ENCODE data around the gene WRAP53. TPM values are rescaled to one million over a fixed set of nuclear protein-coding genes. Genes with fewer than 3 reads are reported as not detected.

Gene WRAP53
- total RNA-seq, 1 donor from 2014 or later, result 19.5 TPM

- Mint-ChIP-seq H3K27me3 (ENCODE audit: unreplicated experiment) (peaks cover 7% of the 10 kb centered on the region), H3K36me3 (ENCODE audit: unreplicated experiment) (no peaks in the 10 kb centered on the region), H3K27ac (ENCODE audit: unreplicated experiment) (no peak overlapping the region), H3K9me3 (ENCODE audit: unreplicated experiment) (peaks cover 5% of the 10 kb centered on the region), H3K4me1 (ENCODE audit: low read depth, unreplicated experiment) (no peaks in the 10 kb centered on the region), H3K4me3 (ENCODE audit: unreplicated experiment) (no peak overlapping the region)
- no peak for TF ChIP-seq CTCF (IDR thresholded peaks at IDR 0.05; ENCODE audit: partially characterized antibody, unreplicated experiment)
- DNase-seq, result no peak
These were observed 44.8 kb downstream of the WRAP53 start for GRCh38 chr17:7732981-7733539.

GRCh38 chr17:7737601-7738000 lies 49.3 kb downstream of the WRAP53 start:
- H3K9me3 Mint-ChIP-seq (ENCODE audit: unreplicated experiment), result peaks cover 8% of the 10 kb centered on the region
- no peak for TF ChIP-seq CTCF (IDR thresholded peaks at IDR 0.05; ENCODE audit: partially characterized antibody, unreplicated experiment)
- H3K4me3 Mint-ChIP-seq (ENCODE audit: unreplicated experiment), result no peak overlapping the region
- no peak for DNase-seq
- H3K36me3 Mint-ChIP-seq (ENCODE audit: unreplicated experiment), result no peaks in the 10 kb centered on the region
- no peaks in the 10 kb centered on the region for H3K4me1 Mint-ChIP-seq (ENCODE audit: low read depth, unreplicated experiment)
- H3K27me3 Mint-ChIP-seq (ENCODE audit: unreplicated experiment), result peaks cover 9% of the 10 kb centered on the region
- no peak overlapping the region for H3K27ac Mint-ChIP-seq (ENCODE audit: unreplicated experiment)

- Mint-ChIP-seq H3K4me3 (ENCODE audit: unreplicated experiment) (no peak overlapping the region), H3K9me3 (ENCODE audit: unreplicated experiment) (peaks cover 11% of the 10 kb centered on the region), H3K36me3 (ENCODE audit: unreplicated experiment) (no peaks in the 10 kb centered on the region), H3K27me3 (ENCODE audit: unreplicated experiment) (peaks cover 9% of the 10 kb centered on the region), H3K4me1 (ENCODE audit: low read depth, unreplicated experiment) (no peaks in the 10 kb centered on the region), H3K27ac (ENCODE audit: unreplicated experiment) (no peak overlapping the region)
- DNase-seq, result no peak
- TF ChIP-seq CTCF (IDR thresholded peaks at IDR 0.05; ENCODE audit: partially characterized antibody, unreplicated experiment), result no peak
These were observed 51.5 kb downstream of the WRAP53 start for GRCh38 chr17:7739746-7740145.

GRCh38 chr17:7740481-7741001 lies 52.3 kb downstream of the WRAP53 start:
- H3K4me1 Mint-ChIP-seq (ENCODE audit: low read depth, unreplicated experiment), result no peaks in the 10 kb centered on the region
- no peak for TF ChIP-seq CTCF (IDR thresholded peaks at IDR 0.05; ENCODE audit: partially characterized antibody, unreplicated experiment)
- H3K27ac Mint-ChIP-seq (ENCODE audit: unreplicated experiment), result no peak overlapping the region
- no peaks in the 10 kb centered on the region for H3K36me3 Mint-ChIP-seq (ENCODE audit: unreplicated experiment)
- peaks cover 9% of the 10 kb centered on the region for H3K27me3 Mint-ChIP-seq (ENCODE audit: unreplicated experiment)
- DNase-seq, result no peak
- peaks cover 11% of the 10 kb centered on the region for H3K9me3 Mint-ChIP-seq (ENCODE audit: unreplicated experiment)
- H3K4me3 Mint-ChIP-seq (ENCODE audit: unreplicated experiment), result no peak overlapping the region

- H3K27ac Mint-ChIP-seq (ENCODE audit: unreplicated experiment), result no peak overlapping the region
- no peak overlapping the region for H3K4me3 Mint-ChIP-seq (ENCODE audit: unreplicated experiment)
- H3K9me3 Mint-ChIP-seq (ENCODE audit: unreplicated experiment), result peaks cover 5% of the 10 kb centered on the region
- no peak for TF ChIP-seq CTCF (IDR thresholded peaks at IDR 0.05; ENCODE audit: partially characterized antibody, unreplicated experiment)
- DNase-seq, result no peak
- H3K4me1 Mint-ChIP-seq (ENCODE audit: low read depth, unreplicated experiment), result no peaks in the 10 kb centered on the region
- peaks cover 4% of the 10 kb centered on the region for H3K27me3 Mint-ChIP-seq (ENCODE audit: unreplicated experiment)
- no peaks in the 10 kb centered on the region for H3K36me3 Mint-ChIP-seq (ENCODE audit: unreplicated experiment)
These were observed 54.5 kb downstream of the WRAP53 start for GRCh38 chr17:7742729-7743128.

All from glutamatergic neuron (in vitro differentiated cells).